Measurements from ENCODE around the gene PDK1.

PDK1 gene

DNA sequence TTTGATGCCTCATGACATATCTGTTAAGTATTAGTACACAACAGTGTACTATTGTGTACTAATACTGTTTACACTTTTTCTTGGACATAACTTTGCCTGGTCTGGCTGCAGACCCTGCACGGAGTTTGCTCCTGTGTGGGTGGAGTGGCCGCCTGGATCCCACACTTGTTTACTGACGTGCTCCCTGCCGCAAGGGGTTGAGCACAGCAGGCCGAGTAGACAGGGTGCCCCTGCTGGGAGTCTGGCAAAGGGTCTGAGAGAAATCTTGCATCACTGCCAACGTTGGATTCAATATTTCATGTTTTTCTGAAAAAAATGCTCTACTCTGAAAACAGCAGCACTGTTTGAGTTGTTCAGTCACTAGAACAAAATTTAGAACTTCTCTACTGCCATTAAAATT lies 59.0 kb downstream of the PDK1 start:
- TF ChIP-seq, protein P1, sequence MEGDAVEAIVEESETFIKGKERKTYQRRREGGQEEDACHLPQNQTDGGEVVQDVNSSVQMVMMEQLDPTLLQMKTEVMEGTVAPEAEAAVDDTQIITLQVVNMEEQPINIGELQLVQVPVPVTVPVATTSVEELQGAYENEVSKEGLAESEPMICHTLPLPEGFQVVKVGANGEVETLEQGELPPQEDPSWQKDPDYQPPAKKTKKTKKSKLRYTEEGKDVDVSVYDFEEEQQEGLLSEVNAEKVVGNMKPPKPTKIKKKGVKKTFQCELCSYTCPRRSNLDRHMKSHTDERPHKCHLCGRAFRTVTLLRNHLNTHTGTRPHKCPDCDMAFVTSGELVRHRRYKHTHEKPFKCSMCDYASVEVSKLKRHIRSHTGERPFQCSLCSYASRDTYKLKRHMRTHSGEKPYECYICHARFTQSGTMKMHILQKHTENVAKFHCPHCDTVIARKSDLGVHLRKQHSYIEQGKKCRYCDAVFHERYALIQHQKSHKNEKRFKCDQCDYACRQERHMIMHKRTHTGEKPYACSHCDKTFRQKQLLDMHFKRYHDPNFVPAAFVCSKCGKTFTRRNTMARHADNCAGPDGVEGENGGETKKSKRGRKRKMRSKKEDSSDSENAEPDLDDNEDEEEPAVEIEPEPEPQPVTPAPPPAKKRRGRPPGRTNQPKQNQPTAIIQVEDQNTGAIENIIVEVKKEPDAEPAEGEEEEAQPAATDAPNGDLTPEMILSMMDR (IDR thresholded peaks at IDR 0.05; ENCODE audit: extremely low read depth, missing control alignments) = no peak
- DNase-seq (ENCODE audit: low spot score) = no peak

DNA sequence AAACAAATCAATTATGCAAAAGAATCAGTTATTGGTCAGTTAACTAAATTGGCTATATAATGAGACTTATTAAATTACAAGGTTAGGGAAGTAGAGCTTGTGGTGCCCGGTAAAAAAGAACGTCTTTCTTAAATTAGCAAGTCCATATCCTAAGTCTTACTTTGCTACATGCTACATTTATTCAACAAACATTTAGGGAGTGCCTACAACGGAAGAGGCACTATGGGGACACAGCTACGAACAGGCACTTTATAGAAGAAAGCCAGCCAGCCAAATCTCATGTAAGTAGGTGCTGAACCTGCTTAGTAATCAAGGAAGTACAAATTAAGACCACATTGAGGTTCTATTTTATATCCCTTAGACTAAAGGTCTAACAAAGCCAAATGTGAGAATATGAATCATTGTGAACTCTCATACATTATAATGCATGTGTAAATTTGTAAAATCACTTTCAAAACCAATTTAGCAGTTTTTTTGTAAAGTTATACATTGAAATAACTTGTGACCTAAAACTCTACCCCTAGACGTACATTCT lies 59.9 kb downstream of the PDK1 start:
- no peak for DNase-seq (ENCODE audit: low spot score)
- TF ChIP-seq, protein P1 (IDR thresholded peaks at IDR 0.05; ENCODE audit: extremely low read depth, missing control alignments) = no peak

GRCh38 chr2:172617115-172617514 lies 61.2 kb downstream of the PDK1 start:
- TF ChIP-seq, protein P1 (IDR thresholded peaks at IDR 0.05; ENCODE audit: extremely low read depth, missing control alignments) = no peak
- DNase-seq (ENCODE audit: low spot score) = no peak

GRCh38 chr2:172623249-172623965 lies 67.5 kb downstream of the PDK1 start:
- DNase-seq (ENCODE audit: low spot score) = no peak
- TF ChIP-seq, protein P1 (IDR thresholded peaks at IDR 0.05; ENCODE audit: extremely low read depth, missing control alignments) = no peak

DNA sequence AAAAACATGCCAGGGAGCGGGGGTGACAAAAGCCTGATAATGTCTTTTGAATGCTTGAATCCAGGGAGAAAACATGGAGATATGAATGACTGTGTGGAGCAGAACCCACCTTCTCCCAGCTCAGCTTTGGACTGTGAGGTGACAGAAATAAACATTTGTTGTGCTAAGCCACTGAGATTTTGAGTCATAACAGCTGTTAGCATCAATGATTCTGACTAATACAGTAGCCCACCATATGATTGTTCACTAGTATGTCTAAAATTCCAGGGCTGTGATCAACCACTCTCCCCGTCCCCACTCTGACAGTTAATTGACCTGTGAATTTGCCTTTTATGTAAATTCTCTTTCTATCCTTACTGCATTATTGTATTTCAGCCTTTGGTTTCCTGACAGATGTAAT lies 69.1 kb downstream of the PDK1 start:
- TF ChIP-seq, protein P1 (IDR thresholded peaks at IDR 0.05; ENCODE audit: extremely low read depth, missing control alignments) = no peak
- no peak for DNase-seq (ENCODE audit: low spot score)

DNA sequence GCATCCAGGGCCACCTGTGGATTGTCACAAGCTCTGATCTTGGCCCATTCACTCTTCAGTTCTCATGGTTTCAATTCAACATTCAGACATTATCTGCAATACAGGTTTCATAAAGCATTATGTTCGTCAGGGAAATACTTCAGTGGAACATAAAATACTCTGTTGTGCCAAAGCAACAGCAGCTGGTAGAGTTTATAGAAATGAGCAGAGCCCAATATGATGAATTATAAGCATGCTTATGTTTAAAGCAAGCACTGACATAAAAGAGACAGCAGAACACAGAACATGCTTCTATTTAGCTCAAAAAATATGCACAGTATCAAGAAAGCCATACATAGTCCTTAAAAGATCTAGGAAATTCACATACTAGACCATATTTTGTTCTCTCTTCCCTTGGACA lies 71.3 kb downstream of the PDK1 start:
- no peak for DNase-seq (ENCODE audit: low spot score)
- TF ChIP-seq, protein P1 (IDR thresholded peaks at IDR 0.05; ENCODE audit: extremely low read depth, missing control alignments) = no peak

DNA sequence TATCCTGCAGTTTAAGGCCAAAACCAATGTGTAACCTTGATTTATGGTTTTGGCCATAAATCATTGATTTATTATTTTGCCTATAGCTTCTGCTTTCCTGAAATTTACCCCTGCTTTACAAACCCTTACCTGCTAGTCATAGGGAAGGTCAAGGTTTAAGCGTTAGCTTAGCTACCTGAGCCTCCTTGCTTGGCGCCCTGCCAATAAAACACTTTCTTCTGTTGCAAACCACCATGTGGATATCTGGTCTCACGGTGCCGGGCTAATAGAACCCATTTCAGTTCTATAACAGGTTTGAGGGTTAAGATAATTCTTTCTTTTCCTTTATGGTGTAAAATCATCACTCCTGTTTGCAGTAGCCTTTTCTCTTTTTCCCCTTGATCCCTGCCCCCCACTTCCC lies 72.2 kb downstream of the PDK1 start:
- TF ChIP-seq, protein P1 (IDR thresholded peaks at IDR 0.05; ENCODE audit: extremely low read depth, missing control alignments) = no peak
- DNase-seq (ENCODE audit: low spot score) = no peak
